ENCODE results near the gene PRDX1.

The PRDX1 gene

GRCh38 chr1:45521413-45522323 lies at the start of gene PRDX1:
Gene PRDX1, minus strand, starts transcription at chr1:45521884. Its CDS starts 2,841 bp downstream, at chr1:45519043.
- DNase-seq: peak; percentile 99

GRCh38 chr1:45570631-45571030 lies 48.9 kb upstream of the PRDX1 start:
- DNase-seq: no peak

DNA sequence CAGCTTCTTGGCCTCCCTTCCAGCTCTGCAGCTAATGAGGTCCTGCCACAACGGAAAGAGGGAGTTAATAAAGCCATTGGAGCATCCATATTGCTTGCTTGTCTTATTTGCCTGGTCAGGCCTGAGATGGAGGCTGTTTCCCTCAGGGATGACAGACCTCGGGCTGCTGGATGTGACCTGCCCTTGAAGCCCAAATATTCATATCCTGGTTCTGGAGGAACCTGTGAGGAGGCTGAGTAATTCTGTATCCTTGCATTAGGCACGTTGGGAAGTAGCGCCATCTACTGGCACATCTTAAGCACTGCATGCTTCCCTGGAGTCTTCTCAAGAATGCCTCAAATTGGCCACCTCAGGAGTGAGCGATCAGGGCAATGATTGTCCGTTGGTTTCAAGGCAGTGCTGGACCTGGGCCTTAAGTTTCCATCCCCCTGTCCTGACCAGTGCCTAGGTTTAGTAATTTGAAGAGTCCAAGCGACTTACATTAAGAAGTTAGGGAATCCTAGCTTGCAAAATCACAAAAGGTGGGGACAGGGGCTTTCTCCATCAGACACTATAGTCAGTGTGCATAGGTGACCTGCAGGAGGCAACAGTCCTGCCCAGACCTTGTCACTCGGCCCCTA lies 48.4 kb upstream of the PRDX1 start:
- peak; percentile 72 for DNase-seq

GRCh38 chr1:45569571-45569961 lies 47.9 kb upstream of the PRDX1 start:
- no peak for DNase-seq

GRCh38 chr1:45568421-45568820 lies 46.7 kb upstream of the PRDX1 start:
- no peak for DNase-seq

DNA sequence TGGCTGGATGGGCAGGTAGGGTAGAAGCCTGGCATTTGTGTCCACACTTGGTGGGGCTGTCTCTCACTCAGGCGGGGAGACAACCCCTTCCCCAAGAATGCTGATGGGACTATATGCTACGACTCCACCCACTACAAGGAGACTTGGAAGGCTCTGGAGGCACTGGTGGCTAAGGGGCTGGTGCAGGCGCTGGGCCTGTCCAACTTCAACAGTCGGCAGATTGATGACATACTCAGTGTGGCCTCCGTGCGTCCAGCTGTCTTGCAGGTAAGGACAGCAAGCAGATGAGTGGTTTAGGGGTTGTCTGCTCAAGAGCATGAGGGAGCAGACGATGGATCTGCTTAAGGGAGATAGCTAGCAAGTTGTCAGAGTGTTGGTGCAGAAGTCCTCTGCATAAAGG lies 46.2 kb upstream of the PRDX1 start:
- no peak for DNase-seq

DNA sequence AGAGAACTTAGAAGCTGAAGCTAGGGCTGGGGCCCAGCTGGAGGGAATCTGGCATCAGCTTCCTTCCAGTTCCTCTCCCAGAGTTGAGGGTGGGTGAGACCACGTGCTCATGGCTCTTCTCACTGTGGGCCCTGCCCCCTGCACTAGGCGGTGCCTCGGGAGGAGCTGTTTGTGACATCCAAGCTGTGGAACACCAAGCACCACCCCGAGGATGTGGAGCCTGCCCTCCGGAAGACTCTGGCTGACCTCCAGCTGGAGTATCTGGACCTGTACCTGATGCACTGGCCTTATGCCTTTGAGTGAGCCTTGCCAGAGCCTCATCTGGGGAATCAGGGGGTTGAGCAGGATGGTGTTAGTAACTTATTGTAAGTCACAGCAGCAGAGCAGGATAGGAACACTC lies 45.0 kb upstream of the PRDX1 start:
- no peak for DNase-seq

DNA sequence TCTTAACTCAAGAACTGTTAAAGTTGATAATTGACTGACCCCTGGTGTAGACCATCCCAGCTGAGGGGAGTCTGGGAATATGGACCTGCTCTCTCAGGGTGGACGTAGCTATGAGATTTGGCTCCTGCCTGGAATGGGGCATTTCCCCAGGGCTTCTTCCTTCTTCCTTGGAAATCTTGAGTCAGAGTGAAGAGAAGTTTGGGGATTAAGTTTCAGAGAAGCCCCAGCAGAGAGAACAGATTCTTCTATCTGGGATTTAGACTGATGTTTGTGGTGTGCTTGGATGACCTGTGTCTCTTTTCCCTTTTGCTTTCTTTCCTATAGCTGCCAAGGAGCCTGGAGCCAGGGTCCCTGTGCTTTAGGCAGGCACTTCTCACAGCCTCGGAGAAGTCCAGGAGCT lies 42.2 kb upstream of the PRDX1 start:
- no peak for DNase-seq

DNA sequence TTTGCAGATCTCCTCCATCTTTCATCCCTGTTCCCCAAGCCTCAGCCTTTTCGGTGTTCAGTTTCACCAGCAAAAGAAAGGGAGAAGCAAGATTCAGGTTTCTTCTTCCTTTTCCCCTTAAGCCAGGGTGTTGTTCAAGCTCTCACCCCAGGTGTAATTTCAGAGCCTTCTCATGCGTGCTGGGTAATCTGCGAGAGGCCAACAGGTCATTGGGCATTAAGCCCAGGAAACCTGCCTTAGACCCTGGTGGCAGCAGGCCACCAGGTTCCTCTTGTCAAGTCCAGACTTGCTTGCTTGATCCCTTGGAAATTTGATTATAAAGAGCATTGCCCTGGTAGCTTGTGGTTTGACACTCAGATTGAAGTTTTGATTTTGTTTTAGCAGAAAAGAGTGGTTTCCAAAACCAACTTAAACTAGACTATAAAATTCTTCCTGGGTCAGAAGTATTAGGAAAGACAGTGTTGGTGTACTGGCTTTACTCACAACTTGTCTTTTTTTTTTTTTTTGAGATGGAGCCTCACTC lies 35.8 kb upstream of the PRDX1 start:
- DNase-seq: no peak

DNA sequence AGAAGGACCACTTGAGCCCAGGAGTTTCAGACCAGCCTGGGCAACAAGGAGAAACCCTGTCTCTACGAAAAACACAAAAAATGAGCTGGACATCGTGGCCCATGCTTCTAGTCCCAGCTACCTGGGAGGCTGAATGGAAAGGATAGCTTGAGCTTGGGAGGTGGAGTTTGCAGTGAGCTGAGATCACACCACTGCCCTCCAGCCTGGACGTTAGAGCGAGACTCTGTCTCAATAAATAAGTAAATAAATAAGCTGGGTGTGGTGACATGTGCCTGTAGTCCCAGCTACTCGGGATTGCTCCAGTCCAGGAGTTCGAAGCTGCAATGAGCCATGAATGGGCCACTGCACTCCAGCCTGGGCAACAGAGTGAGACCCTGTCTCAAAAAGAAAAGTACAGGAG lies 32.5 kb upstream of the PRDX1 start:
- no peak for DNase-seq

DNA sequence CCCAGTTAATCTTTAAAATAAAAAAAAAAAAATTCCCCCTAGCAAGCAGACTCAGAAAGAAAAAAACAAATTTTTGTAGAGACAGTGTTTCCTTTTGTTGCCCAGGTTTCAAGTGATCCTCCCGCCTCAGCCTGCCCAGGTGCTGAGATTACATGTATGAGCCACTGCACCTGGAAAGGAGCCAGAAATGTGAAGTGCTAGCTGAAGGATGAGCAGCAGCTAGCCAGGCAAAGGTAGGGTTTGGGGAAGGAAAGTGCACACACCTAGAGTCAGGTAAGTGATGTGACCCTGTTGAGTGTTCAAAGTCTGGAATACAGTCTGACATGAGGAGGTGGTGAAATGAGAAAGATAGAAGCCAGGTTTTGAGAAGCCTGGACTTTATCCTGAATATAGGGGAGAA lies 30.6 kb upstream of the PRDX1 start:
- DNase-seq: no peak

GRCh38 chr1:45551684-45552083 lies 30.0 kb upstream of the PRDX1 start:
- DNase-seq: no peak

- DNase-seq: peak; percentile 89 to 92
Measured at GRCh38 chr1:45550401-45551351, 29.0 kb upstream of the PRDX1 start, which contains the start of gene AKR1A1. Gene AKR1A1, plus strand, starts transcription at chr1:45550826. Its CDS starts 10,969 bp downstream, at chr1:45561795.

DNA sequence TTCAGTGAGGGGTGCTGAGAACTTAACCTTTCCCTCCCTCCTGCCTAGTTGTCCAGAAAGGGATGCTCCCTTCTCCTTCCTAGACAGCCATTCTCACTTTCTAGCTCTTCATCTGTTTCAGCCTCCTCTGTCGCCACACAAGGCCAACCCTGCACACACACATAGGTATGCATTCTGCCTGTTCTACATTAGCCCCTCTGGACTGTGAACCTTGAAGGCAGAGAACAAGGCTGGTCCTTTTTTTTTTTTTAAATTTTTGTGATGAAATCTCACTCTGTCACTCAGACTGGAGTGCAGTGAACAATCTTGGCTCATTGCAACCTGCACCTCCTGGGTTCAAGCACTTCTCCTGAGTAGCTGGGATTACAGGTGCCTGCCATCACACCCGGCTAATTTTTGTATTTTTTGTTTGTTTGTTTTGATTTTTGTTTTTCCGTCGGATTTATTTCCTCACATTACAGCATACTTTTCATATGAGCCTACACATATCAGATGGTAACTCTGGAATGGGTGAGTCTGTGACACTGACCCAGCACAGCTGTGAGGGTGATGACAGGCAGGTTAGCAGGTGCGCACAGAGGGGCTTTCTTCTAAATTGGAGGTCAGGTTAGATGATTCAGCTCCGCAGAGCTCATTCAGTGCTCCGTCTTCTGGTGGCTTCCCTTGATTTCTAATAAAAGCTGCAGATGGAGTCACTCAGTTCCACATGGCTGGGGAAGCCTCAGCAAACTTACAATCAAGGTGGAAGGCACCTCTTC lies 24.0 kb upstream of the PRDX1 start:
- DNase-seq: no peak

GRCh38 chr1:45545019-45545493 lies 23.4 kb upstream of the PRDX1 start:
- DNase-seq: peak in 1 of 2 donors; percentile 29

GRCh38 chr1:45544530-45544929 lies 22.8 kb upstream of the PRDX1 start:
- DNase-seq: no peak

GRCh38 chr1:45543581-45544417 lies 22.1 kb upstream of the PRDX1 start:
- peak; percentile 72 to 73 for DNase-seq

- DNase-seq: no peak
Measured at GRCh38 chr1:45542591-45542990, 20.9 kb upstream of the PRDX1 start.

DNA sequence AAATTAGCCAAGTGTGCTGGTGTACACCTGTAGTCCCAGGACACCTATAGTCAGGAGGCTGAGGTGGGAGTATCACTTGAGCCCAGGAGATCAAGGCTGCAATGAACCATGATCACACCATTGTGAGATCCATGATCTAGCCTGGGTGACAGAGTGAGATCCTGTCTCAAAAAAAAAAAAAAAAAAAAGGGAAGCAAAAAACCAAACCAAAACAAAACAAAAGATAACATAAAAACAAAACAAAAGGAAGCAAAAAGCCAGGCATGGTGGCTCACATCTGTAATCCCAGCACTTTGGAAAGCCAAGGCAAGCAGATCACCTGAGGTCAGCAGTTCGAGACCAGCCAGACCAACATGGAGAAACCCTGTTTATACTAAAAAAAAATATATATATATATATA lies 19.5 kb upstream of the PRDX1 start:
- DNase-seq: no peak

GRCh38 chr1:45536886-45537285 lies 15.2 kb upstream of the PRDX1 start:
- DNase-seq: no peak
